NB4 (cell line): ENCODE data around the gene AP3S1.
"Not testable (repeated sequence)": the region's sequence is repeated elsewhere in the genome, so short reads cannot be mapped to it uniquely, and the experiment has no call there.

ENCODE experiments used
- DNase-seq: peaks from one replicate; pipeline ENCODE4 v3.0.0; 2010; ENCODE audit warnings: low read depth
- H3K4me3 ChIP-seq: one replicate; pipeline ENCODE4 v1.5.1; 2011; ENCODE audit warnings: mild to moderate bottlenecking, low read depth, low read length, moderate library complexity
- CTCF ChIP-seq: IDR thresholded peaks from one replicate; pipeline ENCODE4 v1.5.1; 2012; ENCODE audit warnings: low read depth, low read length
- MYC ChIP-seq: IDR thresholded peaks from 2 replicates; pipeline ENCODE4 v1.6.1; 2011; ENCODE audit warnings: low read depth, low read length
- POLR2A ChIP-seq: IDR thresholded peaks from 2 replicates; pipeline ENCODE4 v1.6.1; 2011; ENCODE audit warnings: mild to moderate bottlenecking; ENCODE audit not compliant: insufficient read length; ENCODE audit errors: extremely low read depth
- TF ChIP-seq, protein P1 (sequence below): IDR thresholded peaks from 2 replicates; pipeline ENCODE4 v1.6.1; 2011; ENCODE audit warnings: low read depth, low read length

The AP3S1 gene

GRCh38 chr5:115920171-115920725, 78.5 kb downstream of the AP3S1 start:
- no peak for DNase-seq
- no peak for TF ChIP-seq POLR2A
- TF ChIP-seq MYC: no peak
- TF ChIP-seq CTCF: no peak
- TF ChIP-seq, protein P1, sequence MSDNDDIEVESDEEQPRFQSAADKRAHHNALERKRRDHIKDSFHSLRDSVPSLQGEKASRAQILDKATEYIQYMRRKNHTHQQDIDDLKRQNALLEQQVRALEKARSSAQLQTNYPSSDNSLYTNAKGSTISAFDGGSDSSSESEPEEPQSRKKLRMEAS: no peak

DNA sequence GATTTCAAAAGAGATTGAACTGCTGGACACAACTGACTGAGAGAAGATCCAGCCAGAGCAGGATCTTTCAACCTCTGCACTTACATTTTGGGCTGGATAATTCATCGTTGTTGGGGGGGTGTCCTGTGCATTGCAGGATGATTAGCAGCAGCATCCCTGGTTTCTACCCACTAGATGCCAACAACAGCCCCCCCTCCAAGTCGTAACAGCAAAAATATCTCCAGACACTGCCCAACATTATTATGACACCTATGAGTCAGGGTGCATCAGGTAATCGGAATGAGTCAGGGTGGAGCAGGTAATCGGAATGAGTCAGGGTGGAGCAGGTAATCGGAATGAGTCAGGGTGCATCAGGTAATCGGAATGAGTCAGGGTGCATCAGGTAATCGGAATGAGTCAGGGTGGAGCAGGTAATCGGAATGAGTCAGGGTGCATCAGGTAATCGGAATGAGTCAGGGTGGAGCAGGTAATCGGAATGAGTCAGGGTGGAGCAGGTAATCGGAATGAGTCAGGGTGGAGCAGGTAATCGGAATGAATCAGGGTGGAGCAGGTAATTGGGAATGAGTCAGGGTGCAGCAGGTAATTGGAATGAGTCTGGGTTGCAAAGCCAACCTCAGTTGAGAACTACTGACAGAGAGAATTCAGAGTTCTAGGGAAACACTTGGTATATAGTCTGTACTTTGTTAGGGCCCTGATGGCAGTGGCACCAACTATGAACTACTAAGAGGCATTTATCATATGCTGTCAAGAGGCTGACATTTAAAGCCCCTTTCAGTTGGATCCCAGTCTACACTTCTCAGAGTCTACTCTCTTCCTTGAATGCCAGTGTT, 87.1 kb downstream of the AP3S1 start:
- H3K4me3 ChIP-seq, DNase-seq: not testable (repeated sequence)

More at GRCh38 chr5:115920171-115920725, 78.5 kb downstream of the AP3S1 start:
- H3K4me3 ChIP-seq: no peak overlapping the region

- H3K4me3 ChIP-seq, DNase-seq: not testable (repeated sequence)
Observed at GRCh38 chr5:115930171-115930570, 88.4 kb downstream of the AP3S1 start.

DNA sequence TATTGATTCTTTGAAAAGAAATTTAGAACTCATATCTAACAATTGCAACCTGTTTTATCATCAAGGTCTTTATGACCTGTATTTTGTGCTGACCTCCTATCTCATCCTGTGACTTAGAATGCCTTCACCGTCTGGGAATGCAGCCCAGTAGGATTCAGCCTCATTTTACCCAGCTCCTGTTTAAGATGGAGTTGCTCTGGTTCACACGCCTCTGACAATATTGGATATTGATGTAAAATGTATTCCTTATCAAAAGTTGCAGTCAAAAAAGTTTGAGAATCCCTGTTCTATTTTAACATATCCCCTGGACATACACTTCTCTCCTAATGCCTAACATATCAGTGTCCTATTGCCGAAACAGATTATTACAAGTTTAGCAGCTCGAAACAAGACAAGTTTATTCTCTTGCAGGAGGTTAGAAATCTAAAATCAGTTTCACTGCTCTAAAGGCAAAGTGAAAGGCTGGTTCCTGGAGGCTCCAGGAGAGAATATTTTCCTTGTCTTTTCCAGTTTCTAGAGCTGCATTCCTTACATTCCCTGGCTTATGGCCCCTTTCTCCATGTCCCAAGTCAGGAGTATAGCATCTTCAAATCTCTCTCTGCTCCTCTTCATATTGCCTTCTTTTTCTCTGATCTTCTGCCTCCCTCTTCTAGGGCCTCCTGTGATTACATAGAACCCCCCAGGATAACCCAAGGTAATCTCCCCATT, 89.0 kb downstream of the AP3S1 start:
- TF ChIP-seq, protein P1: no peak
- no peak for TF ChIP-seq MYC
- TF ChIP-seq POLR2A: no peak
- no peak for TF ChIP-seq CTCF
- no peak overlapping the region for H3K4me3 ChIP-seq
- no peak for DNase-seq

GRCh38 chr5:115932991-115933390, 91.3 kb downstream of the AP3S1 start:
- TF ChIP-seq POLR2A (no peak), CTCF (no peak), MYC (no peak)
- TF ChIP-seq, protein P1: no peak
- no peak for DNase-seq
- H3K4me3 ChIP-seq: no peak overlapping the region

- DNase-seq: peak; percentile 9
- no peak overlapping the region for H3K4me3 ChIP-seq
- TF ChIP-seq MYC: no peak
- TF ChIP-seq, protein P1: no peak
- no peak for TF ChIP-seq POLR2A
- TF ChIP-seq CTCF: no peak
Observed at GRCh38 chr5:115934388-115934974, 92.7 kb downstream of the AP3S1 start.
